BLaER1 treated with 17β-estradiol and CSF1 and Interleukin-3, amounts not matched to agents 10 nM and 100 nM (cell line): ENCODE measurements around the gene SHD.

Experiments
- H3K27ac ChIP-seq, 11 experiments: shearing (Covaris generic); formaldehyde crosslinking; 2 replicates each; pipeline ENCODE4 v1.8.1; 2022
- H3K27me3 ChIP-seq, 11 experiments: shearing (Covaris generic); formaldehyde crosslinking; 2 replicates each; pipeline ENCODE4 v1.8.1; 2022
- H3K36me3 ChIP-seq, 11 experiments: shearing (Covaris generic); formaldehyde crosslinking; 2 replicates each; pipeline ENCODE4 v1.8.1; 2022
- H3K4me1 ChIP-seq, 10 experiments: shearing (Covaris generic); formaldehyde crosslinking; 2 replicates each; pipeline ENCODE4 v1.8.1; 2022
- H3K4me2 ChIP-seq, 11 experiments: shearing (Covaris generic); formaldehyde crosslinking; 2 replicates each; pipeline ENCODE4 v1.8.1; 2022
- H3K4me3 ChIP-seq, 10 experiments: shearing (Covaris generic); formaldehyde crosslinking; 2 replicates each; pipeline ENCODE4 v1.8.1; 2022
- H3K9ac ChIP-seq, 11 experiments: shearing (Covaris generic); formaldehyde crosslinking; 2 replicates each; pipeline ENCODE4 v1.8.1; 2022
- H3K9me3 ChIP-seq, 11 experiments: shearing (Covaris generic); formaldehyde crosslinking; replicated peaks in 1 of 11; 2 replicates each; pipeline ENCODE4 v1.8.1; 2022
- H4K20me1 ChIP-seq, 11 experiments: shearing (Covaris generic); formaldehyde crosslinking; 2 replicates each; pipeline ENCODE4 v1.8.1; 2022
- Cebpa-rat ChIP-seq, 11 experiments: shearing (Covaris generic); IDR thresholded peaks; 2 replicates each; pipeline ENCODE4 v1.8.1; 2022

The SHD gene

DNA sequence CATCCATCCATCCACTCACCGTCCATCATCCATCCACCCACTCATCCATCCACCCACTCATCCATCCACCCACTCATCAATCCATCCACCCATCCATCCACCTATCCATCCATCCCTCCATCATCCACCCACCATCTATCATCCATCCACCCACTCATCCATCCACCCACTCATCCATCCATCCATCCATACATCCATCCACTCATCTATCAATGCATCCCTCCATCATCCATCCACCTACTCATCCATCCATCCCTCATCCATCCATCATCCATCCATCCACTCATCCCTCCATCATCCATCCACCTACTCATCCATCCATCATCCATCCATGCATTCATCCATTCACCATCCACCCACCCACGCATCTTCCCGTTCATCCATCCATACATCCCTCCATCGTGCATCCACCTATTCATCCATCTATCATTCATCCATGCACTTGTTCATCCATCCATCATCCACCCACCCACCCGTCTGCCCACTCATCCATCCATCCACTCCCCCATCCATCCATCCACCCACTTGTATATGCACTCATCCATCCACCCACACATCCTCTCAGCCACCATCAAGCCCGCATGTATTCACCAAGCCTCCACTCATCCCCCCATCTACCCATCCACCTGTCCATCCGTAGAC lies 56.0 kb downstream of the SHD start:
- Histone ChIP-seq H3K27ac (no peak overlapping the region), H3K9me3 (peaks cover 0 to 6% (median 0%) of the 10 kb centered on the region in 11 experiments; a peak in 4 of 22 replicates), H3K27me3 (no peaks in the 10 kb centered on the region), H3K4me2 (no peak overlapping the region; a peak in 1 of 22 replicates), H3K4me3 (no peak overlapping the region), H4K20me1 (no peaks in the 10 kb centered on the region), H3K9ac (no peak overlapping the region), H3K4me1 (peaks cover 13 to 21% (median 16%) of the 10 kb centered on the region in 10 experiments), H3K36me3 (peaks cover 0 to 16% (median 0%) of the 10 kb centered on the region in 11 experiments; a peak in 7 of 22 replicates)
- no peak for TF ChIP-seq Cebpa-rat (IDR thresholded peaks at IDR 0.05)

DNA sequence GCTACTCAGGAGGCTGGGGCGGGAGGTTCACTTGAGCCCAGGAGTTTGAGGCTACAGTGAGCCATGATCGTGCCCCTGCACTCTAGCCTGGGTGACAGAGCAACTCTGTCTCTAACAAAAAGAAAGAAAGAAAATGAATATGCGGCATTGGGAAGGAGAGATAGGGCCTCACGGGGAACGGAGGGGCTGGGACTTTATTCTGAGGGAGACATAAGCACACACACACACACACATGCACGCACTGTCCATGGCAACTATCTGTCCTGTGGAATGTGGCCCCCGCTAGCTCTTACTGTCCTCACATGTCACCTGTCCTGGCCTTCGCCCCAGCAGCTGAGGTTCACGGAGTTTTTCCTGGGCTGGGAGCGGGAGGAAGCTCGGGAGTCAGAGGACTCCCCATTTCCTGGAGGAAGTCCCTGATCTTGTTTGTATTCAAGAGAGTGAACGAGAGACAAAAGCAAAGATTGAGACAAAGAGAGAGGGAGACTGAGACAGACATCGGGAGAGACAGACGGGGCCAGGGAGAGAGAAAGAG lies 58.9 kb downstream of the SHD start:
- no peak for TF ChIP-seq Cebpa-rat (IDR thresholded peaks at IDR 0.05)
- Histone ChIP-seq H3K4me1 (peaks cover 21 to 31% (median 24%) of the 10 kb centered on the region in 10 experiments), H3K4me3 (peak overlapping the region; percentile 37 to 68 (median 56); a peak in 19 of 20 replicates), H3K27me3 (no peaks in the 10 kb centered on the region), H3K36me3 (peaks cover 0 to 16% (median 0%) of the 10 kb centered on the region in 11 experiments; a peak in 7 of 22 replicates), H4K20me1 (no peaks in the 10 kb centered on the region), H3K9ac (peak overlapping the region; percentile 71 to 85 (median 78)), H3K9me3 (peaks cover 0 to 6% (median 0%) of the 10 kb centered on the region in 11 experiments; a peak in 4 of 22 replicates), H3K27ac (peak overlapping the region; percentile 62 to 86 (median 76); a peak in 20 of 22 replicates), H3K4me2 (peak overlapping the region; percentile 79 to 98 (median 92))

DNA sequence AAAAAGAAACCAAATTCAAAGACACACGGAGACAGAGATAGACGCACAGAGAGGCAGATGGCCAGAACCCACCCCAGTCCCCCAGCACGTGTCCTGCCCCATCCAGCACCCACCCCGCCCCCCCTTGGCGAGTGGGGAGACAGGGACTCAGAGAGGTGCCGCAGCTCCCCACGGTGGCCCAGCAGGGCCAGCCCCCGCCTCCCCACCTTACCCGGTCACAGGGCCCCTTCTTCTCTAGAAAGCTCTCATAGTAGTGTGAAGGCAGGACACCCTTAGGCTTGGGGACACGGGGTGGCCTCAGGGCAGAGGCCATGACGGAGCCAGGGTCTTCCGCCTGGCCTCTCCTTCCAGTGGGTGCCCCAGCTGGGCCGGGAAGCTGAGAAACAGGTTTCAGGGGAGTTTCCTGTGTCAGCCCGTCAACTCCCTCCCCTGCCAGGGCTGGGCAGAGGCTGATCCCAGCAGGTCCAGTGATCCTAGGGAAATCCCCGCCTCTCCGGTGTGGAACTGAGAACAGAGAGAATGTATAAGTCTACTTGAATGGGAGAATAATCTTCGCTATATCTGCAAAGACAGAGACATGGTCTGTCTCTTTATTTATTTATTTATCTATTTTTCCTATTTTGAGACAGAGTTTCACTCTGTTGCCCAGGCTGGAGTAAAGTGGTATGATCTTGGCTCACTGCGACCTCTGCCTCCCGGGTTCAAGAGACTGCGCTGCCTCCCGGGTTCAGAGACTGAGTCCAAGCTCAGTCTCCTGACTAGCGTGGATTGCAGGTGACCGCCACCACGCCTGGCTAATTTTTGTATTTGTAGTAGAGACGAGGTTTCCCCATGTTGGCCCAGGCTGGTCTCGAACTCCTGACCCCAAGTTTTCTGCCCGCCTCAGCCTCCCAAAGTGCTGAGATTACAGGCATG lies 59.6 kb downstream of the SHD start, which contains the start of gene STAP2:
TSS of gene STAP2 (minus strand) at position 387 of the 915 bp plus-strand sequence. CDS start at position 313, 74 bp downstream.
- peak within 1 kb of the TSS; percentile 37 to 68 (median 56); a peak in 19 of 20 replicates for H3K4me3 ChIP-seq
- H4K20me1 ChIP-seq: no peaks in the 10 kb centered on the region
- peak within 1 kb of the TSS; percentile 79 to 98 (median 92) for H3K4me2 ChIP-seq
- peak within 1 kb of the TSS; percentile 71 to 85 (median 78) for H3K9ac ChIP-seq
- peaks cover 0 to 14% (median 0%) of the 10 kb centered on the region in 11 experiments; a peak in 7 of 22 replicates for H3K36me3 ChIP-seq
- H3K27ac ChIP-seq: peak within 1 kb of the TSS; percentile 62 to 86 (median 76); a peak in 21 of 22 replicates
- peaks cover 21 to 31% (median 24%) of the 10 kb centered on the region in 10 experiments for H3K4me1 ChIP-seq
- H3K9me3 ChIP-seq: peaks cover 0 to 6% (median 0%) of the 10 kb centered on the region in 11 experiments; a peak in 4 of 22 replicates
- no peak for TF ChIP-seq Cebpa-rat (IDR thresholded peaks at IDR 0.05)
- no peaks in the 10 kb centered on the region for H3K27me3 ChIP-seq
